Measurements from ENCODE around the gene PEAR1. TPM values are rescaled to one million over a fixed set of nuclear protein-coding genes. Genes with fewer than 3 reads are reported as not detected.
A peak's percentile ranks its signal among the peaks of the same experiment; 100 is the strongest.

Gene PEAR1
- total and polyA plus RNA-seq, 2 of the 8 experiments (the other 6 are each of a cell fraction or from before 2014, with no cell fraction given): 0.63 to 0.71 TPM

GRCh38 chr1:156859523-156860112 lies 33.9 kb upstream of the PEAR1 start:
- Histone ChIP-seq H2BK5ac (ENCODE audit: low read depth, low read length) (no peak overlapping the region), H4K91ac (replicated peaks; ENCODE audit: insufficient read length, low read length) (no peak overlapping the region), H4K8ac (ENCODE audit: extremely low read depth, insufficient read depth, low read length) (no peak overlapping the region), H3K27ac (ENCODE audit: low read depth, low read length) (no peak overlapping the region), H2AFZ (ENCODE audit: low read length) (no peak overlapping the region), H3K4me2 (ENCODE audit: insufficient read depth in 1 of 2, low read depth in 2 of 2, low read length in 2 of 2) (peak overlapping the region; percentile 73 to 94), H3K9ac (replicated peaks in 1 of 4; ENCODE audit: extremely low read depth in 1 of 4, low read depth in 3 of 4, low read length in 3 of 4) (no peak overlapping the region), H3K36me3 (ENCODE audit: control insufficient read depth in 2 of 4, insufficient read depth in 4 of 4, low read length in 3 of 4) (peaks cover 0 to 2% (median 0%) of the 10 kb centered on the region in 4 experiments; a peak in 1 of 8 replicates), H3K79me2 (ENCODE audit: control insufficient read depth in 1 of 2, insufficient read depth in 2 of 2, low read length in 2 of 2) (no peaks in the 10 kb centered on the region), H3K4me3 (ENCODE audit: extremely low read depth in 1 of 4, insufficient read depth in 2 of 4, low read depth in 3 of 4, low read length in 4 of 4) (peak overlapping the region; percentile 3 to 62 (median 58); a peak in 7 of 8 replicates), H3K23me2 (ENCODE audit: low read depth, low read length) (peaks cover 19% of the 10 kb centered on the region; the same call in 1 of the 2 replicates), H2BK12ac (ENCODE audit: low read depth, low read length) (no peak overlapping the region), H3K14ac (ENCODE audit: insufficient read length) (no peak overlapping the region), H3K9me3 (ENCODE audit: insufficient read depth in 2 of 2, low read depth in 1 of 2, low read length in 1 of 2) (no peaks in the 10 kb centered on the region), H3K23ac (ENCODE audit: insufficient read length) (no peak overlapping the region), H3K18ac (ENCODE audit: extremely low read depth, low read length) (no peak overlapping the region), H2BK15ac (ENCODE audit: low read length) (no peak overlapping the region), H3K4ac (replicated peaks; ENCODE audit: insufficient read length, low read depth, low read length) (no peak overlapping the region), H4K5ac (ENCODE audit: insufficient read length, low read depth, low read length) (no peak overlapping the region), H3K27me3 (replicated peaks in 1 of 4; ENCODE audit: control insufficient read depth in 3 of 4, extremely low read depth in 1 of 4, insufficient read depth in 3 of 4, low read length in 3 of 4) (peaks cover 55 to 84% (median 81%) of the 10 kb centered on the region in 4 experiments), H2BK20ac (ENCODE audit: low read length) (no peak overlapping the region), H2AK5ac (ENCODE audit: low read depth, low read length) (no peak overlapping the region), H2BK120ac (replicated peaks; ENCODE audit: low read depth, low read length) (no peak overlapping the region), H3K4me1 (replicated peaks in 1 of 4; ENCODE audit: control insufficient read depth in 3 of 4, insufficient read depth in 4 of 4, low read length in 3 of 4) (peaks cover 0 to 15% (median 9%) of the 10 kb centered on the region in 4 experiments; a peak in 6 of 7 replicates), H3K56ac (replicated peaks; ENCODE audit: insufficient read length, low read depth, low read length) (no peak overlapping the region), H4K20me1 (replicated peaks in 1 of 2; ENCODE audit: control insufficient read depth in 1 of 2, insufficient read depth in 2 of 2, low read length in 2 of 2) (peaks cover 1 to 10% of the 10 kb centered on the region in 2 experiments), H3K79me1 (ENCODE audit: low read depth, low read length) (no peaks in the 10 kb centered on the region)
- 6% methylated on average over 30 of the region's 33 CpGs; no CpG with 5 or more reads in 1 of the 2 experiments for WGBS, 2 experiments (ENCODE audit: extremely low coverage in 1 of 2, insufficient coverage in 1 of 2, insufficient read length in 1 of 2, insufficient replicate concordance in 2 of 2, low coverage in 1 of 2, low lambda C conversion rate in 2 of 2, missing lambda C conversion rate in 1 of 2)
- POLR2A ChIA-PET (ENCODE audit: partially characterized antibody): interaction anchor here (0.6 to 2.5 kb wide), 18 partner anchors 11 to 168 kb away, joined by 3 to 7 read pairs (median 4); partner anchors contain the start of gene MRPL24
- peak in 1 of 2 experiments; percentile 70 for DNase-seq (ENCODE audit: low read depth in 1 of 2, low spot score in 2 of 2)
- TF ChIP-seq EZH2 (IDR thresholded peaks at IDR 0.05; ENCODE audit: low read depth, low read length, severe bottlenecking): peak; percentile 68
- TF ChIP-seq, protein P1, sequence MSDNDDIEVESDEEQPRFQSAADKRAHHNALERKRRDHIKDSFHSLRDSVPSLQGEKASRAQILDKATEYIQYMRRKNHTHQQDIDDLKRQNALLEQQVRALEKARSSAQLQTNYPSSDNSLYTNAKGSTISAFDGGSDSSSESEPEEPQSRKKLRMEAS (IDR thresholded peaks at IDR 0.05): no peak
- TF ChIP-seq CREB1 (IDR thresholded peaks at IDR 0.05): no peak
- no peak for TF ChIP-seq SP2 (IDR thresholded peaks at IDR 0.05; ENCODE audit: low read length)
- no peak for TF ChIP-seq CBX5 (IDR thresholded peaks at IDR 0.05; ENCODE audit: low read depth, low read length)
- no peak for TF ChIP-seq MAFK (IDR thresholded peaks at IDR 0.05; ENCODE audit: low read depth, low read length)
- no peak for TF ChIP-seq KDM1A (IDR thresholded peaks at IDR 0.05; ENCODE audit: borderline replicate concordance, low read length)
- TF ChIP-seq CHD2 (IDR thresholded peaks at IDR 0.05; ENCODE audit: low read length): no peak
- TF ChIP-seq CEBPB (IDR thresholded peaks at IDR 0.05; ENCODE audit: low read depth, low read length): no peak
- TF ChIP-seq SUZ12 (IDR thresholded peaks at IDR 0.05; ENCODE audit: low read length): peak; percentile 85; the same call in 1 of the 2 replicates
- TF ChIP-seq ASH2L (IDR thresholded peaks at IDR 0.05; ENCODE audit: low read length): no peak
- peak; percentile 43 for TF ChIP-seq KDM4A (IDR thresholded peaks at IDR 0.05; ENCODE audit: low read depth, low read length, severe bottlenecking)
- CTCF ChIA-PET (ENCODE audit: partially characterized antibody): interaction anchor here (0.6 to 25.2 kb wide), 39 partner anchors 10 to 909 kb away, joined by 3 to 719 read pairs (median 6); partner anchors contain the start of genes CRABP2, HDGF, ISG20L2 and LRRC71
- FAIRE-seq: no peak
